K562 (cell line): Measurements from ENCODE around the gene TNFRSF13B. TPM values are rescaled to one million over a fixed set of nuclear protein-coding genes. Genes with fewer than 3 reads are reported as not detected.
"Not testable (repeated sequence)": the region's sequence is repeated elsewhere in the genome, so short reads cannot be mapped to it uniquely, and the experiment has no call there.

Experiments used
- ATAC-seq: fragments of 200-7000 bp; cut with Tn5 transposase; 3 replicates; pipeline ENCODE4 v1.9.1; 2020; ENCODE audit warnings: moderate library complexity
- BruUV-seq: library from RNA; stranded (reverse); fragments of 400-500 nt; replicated peaks from 2 replicates; lab custom pipeline; 2021; lab: Mats Ljungman, UMichigan
- CTCF ChIA-PET: fragments of 300-600 bp; formaldehyde crosslinking; extraction: SDS; loops from one replicate; lab custom pipeline; 2021; ENCODE audit warnings: low intra/inter-chr PET ratio; lab: Yijun Ruan, JAX
- POLR2A ChIA-PET: fragments of 300-600, 350-650 bp; sonication (Branson Sonifier 250); formaldehyde crosslinking; extraction: SDS; loops from one replicate; lab custom pipeline; 2021; ENCODE audit warnings: antibody characterized with exemption, inconsistent platforms; lab: Yijun Ruan, JAX
- DNase-seq, 4 experiments: peaks; one replicate each; pipeline versions ENCODE4 v3.0.0 to v3.0.0-alpha.2; 2011 to 2018; ENCODE audit warnings: low spot score in 3 of 4, mixed read lengths in 3 of 4; ENCODE audit errors: extremely low read depth in 1 of 4
- FAIRE-seq: peaks from 2 replicates; lab custom pipeline; 2011; peaks lifted over from hg19 to GRCh38; lab: Jason Lieb, UNC
- H2AFZ ChIP-seq: 2 replicates; pipeline ENCODE4 v1.6.0; 2011; ENCODE audit warnings: low read depth, low read length, control low read depth, inconsistent platforms
- H3K27ac ChIP-seq: fragments of 200-600 bp; 3 replicates; pipeline ENCODE4 v1.8.0; 2011; ENCODE audit warnings: low read depth, mild to moderate bottlenecking, control low read depth, inconsistent platforms, low read length, moderate library complexity, mixed read lengths; ENCODE audit errors: extremely low read depth
- H3K27me3 ChIP-seq, 2 experiments: fragments of 300-600 bp in 1 of 2; 2 replicates in 1 of 2; 3 replicates in 1 of 2; pipeline versions ENCODE4 v1.6.0 to v1.8.0; 2011; ENCODE audit warnings: inconsistent platforms in 2 of 2, low read length in 2 of 2, mild to moderate bottlenecking in 1 of 2, mixed read lengths in 1 of 2, moderate library complexity in 1 of 2; ENCODE audit not compliant: control insufficient read depth in 2 of 2, insufficient read depth in 2 of 2
- H3K36me3 ChIP-seq: fragments of 300-600 bp; 3 replicates; pipeline ENCODE4 v1.8.0; 2011; ENCODE audit warnings: mild to moderate bottlenecking, low read length, inconsistent platforms; ENCODE audit not compliant: control insufficient read depth, insufficient read depth
- H3K4me1 ChIP-seq, 2 experiments: fragments of 200-600 bp in 1 of 2; replicated peaks in 1 of 2; 2 replicates in 1 of 2; 3 replicates in 1 of 2; pipeline versions ENCODE4 v1.5.1 to v1.8.0; 2011; ENCODE audit warnings: inconsistent platforms in 2 of 2, low read length in 2 of 2, mild to moderate bottlenecking in 1 of 2, mixed read lengths in 1 of 2, moderate library complexity in 1 of 2; ENCODE audit not compliant: control insufficient read depth in 2 of 2, insufficient read depth in 2 of 2
- H3K4me2 ChIP-seq: 2 replicates; pipeline ENCODE4 v1.6.1; 2011; ENCODE audit warnings: low read length, control low read depth, inconsistent platforms, mixed read lengths; ENCODE audit not compliant: insufficient read depth
- H3K4me3 ChIP-seq: fragments of 200-600 bp; sonication (generic), shearing (Covaris generic); 2 replicates; pipeline ENCODE4 v1.5.1; 2016; ENCODE audit warnings: control low read depth, inconsistent platforms
- H3K79me2 ChIP-seq: fragments of 200-600 bp; 3 replicates; pipeline ENCODE4 v1.8.0; 2011; ENCODE audit warnings: low read length, inconsistent platforms; ENCODE audit not compliant: control insufficient read depth, insufficient read depth
- H3K9ac ChIP-seq, 2 experiments: 2 replicates each; pipeline versions ENCODE4 v1.6.0 to v1.6.1; 2011; ENCODE audit warnings: low read depth in 2 of 2, low read length in 2 of 2, control low read depth in 1 of 2, inconsistent platforms in 1 of 2, mild to moderate bottlenecking in 1 of 2, mixed read lengths in 1 of 2; ENCODE audit not compliant: insufficient read depth in 1 of 2
- H3K9me1 ChIP-seq: one replicate; pipeline ENCODE4 v1.6.0; 2011; ENCODE audit warnings: inconsistent platforms, mild to moderate bottlenecking, low read length, moderate library complexity; ENCODE audit not compliant: control insufficient read depth, insufficient read depth
- H3K9me3 ChIP-seq: replicated peaks from 2 replicates; pipeline ENCODE4 v1.5.1; 2011; ENCODE audit warnings: low read depth, low read length, inconsistent platforms; ENCODE audit not compliant: control insufficient read depth, insufficient read depth
- H4K20me1 ChIP-seq: replicated peaks from 2 replicates; pipeline ENCODE4 v1.6.1; 2011; ENCODE audit warnings: low read length, inconsistent platforms, mixed read lengths; ENCODE audit not compliant: control insufficient read depth, insufficient read depth
- ARID1B ChIP-seq: fragments of 450-650 bp; IDR thresholded peaks from 2 replicates; pipeline ENCODE4 v1.6.1; 2016; ENCODE audit warnings: antibody characterized with exemption, mild to moderate bottlenecking, inconsistent platforms
- BDP1 ChIP-seq: IDR thresholded peaks from 3 replicates; pipeline ENCODE4 v1.6.1; 2011; ENCODE audit not compliant: insufficient read length, insufficient read depth
- E2F4 ChIP-seq: sonication (generic); formaldehyde crosslinking; IDR thresholded peaks from 2 replicates; pipeline ENCODE4 v1.8.0; 2022; ENCODE audit warnings: mild to moderate bottlenecking, low read depth, missing genetic modification reagents
- FUS ChIP-seq: fragments of 200-400 bp; formaldehyde crosslinking; optimal IDR thresholded peaks from 2 replicates; pipeline ENCODE3; 2017; ENCODE audit warnings: low read depth, low read length
- MYC ChIP-seq, 2 experiments: fragments of 250-450 bp in 1 of 2; sonication (Bioruptor Pico) in 1 of 2; IDR thresholded peaks; 2 replicates each; pipeline versions ENCODE4 v1.5.1 to v1.6.1; 2012 to 2021; ENCODE audit warnings: low read depth in 2 of 2, borderline replicate concordance in 1 of 2, improper control_type of control experiment in 1 of 2, low read length in 1 of 2, mild to moderate bottlenecking in 1 of 2, moderate library complexity in 1 of 2
- SAP30 ChIP-seq: fragments of 200-600 bp; sonication (generic); IDR thresholded peaks from 2 replicates; pipeline ENCODE4 v1.6.1; 2012; ENCODE audit warnings: borderline replicate concordance, low read depth, mild to moderate bottlenecking, moderate library complexity, low read length, control low read depth, inconsistent platforms; ENCODE audit not compliant: insufficient read depth, poor library complexity, severe bottlenecking
- ZHX1 ChIP-seq: fragments of 150-350 bp; conservative IDR thresholded peaks from 2 replicates; pipeline ENCODE4 v1.6.1; 2014; ENCODE audit warnings: low read length
- ZNF695 ChIP-seq: fragments of 450-650 bp; formaldehyde crosslinking; IDR thresholded peaks from 2 replicates; pipeline ENCODE4 v1.4.0; 2020; ENCODE audit warnings: mild to moderate bottlenecking, moderate library complexity
- WGBS: fragments of 100-300 bp; shearing (Covaris generic); methylation state at CpG from one replicate; pipeline ENCODE4 v1.1.6; 2016; ENCODE audit warnings: low coverage, mixed read lengths; ENCODE audit not compliant: insufficient coverage; ENCODE audit errors: missing lambda C conversion rate; 5-methylcytosine and 5-hydroxymethylcytosine counted together
- in situ Hi-C: fragments of 300-500 bp; cut with MboI; formaldehyde crosslinking; loops from 4 replicates; pipeline ENCODE4 v1.15.0; 2018; ENCODE audit warnings: inconsistent platforms, mixed read lengths
- intact Hi-C: fragments of 100-400 bp; cut with micrococcal nuclease; formaldehyde crosslinking; loops from 2 replicates; pipeline ENCODE4 v1.14.2; 2022
- polyA plus RNA-seq, 8 experiments: library from polyadenylated mRNA; depleted of rRNA in 4 of 8; stranded (reverse) in 5 of 8; unstranded in 3 of 8; fragments of >200 nt; fragmentation: Nextera tagmentation in 2 of 8; fragmentation: Illumina TruSeq in 1 of 8; extraction: Ambion mirVana in 2 of 8; extraction: Trizol in 1 of 8; gene quantifications; 2 replicates each; pipeline versions ENCODE4 v1.2.1 to v1.2.3, GENCODE V29; 2011 to 2014; ENCODE audit warnings: inconsistent platforms in 1 of 8, missing spikeins in 1 of 8
- total RNA-seq, 7 experiments: library from RNA; depleted of rRNA in 6 of 7; stranded (reverse); fragments of >200 nt in 6 of 7; fragmentation: Illumina TruSeq in 2 of 7; extraction: Trizol in 2 of 7; gene quantifications; 2 replicates each; pipeline versions ENCODE4 v1.2.1 to v1.2.3, GENCODE V29; 2011 to 2021; ENCODE audit warnings: low replicate concordance in 1 of 7

Gene TNFRSF13B
- total and polyA plus RNA-seq, 9 of the 15 experiments (the other 6 are each of a cell fraction or from before 2014, with no cell fraction given): not detected

GRCh38 chr17:16962804-16963203 lies 9.1 kb downstream of the TNFRSF13B start (continued):
- TF ChIP-seq ZHX1 (no peak), ZNF695 (CRISPR knock-in tag) (no peak), BDP1 (no peak), MYC (IDR thresholded peaks at IDR 0.05; ENCODE audit: low read depth, low read length) (no peak), MYC (CRISPR knock-in tag; IDR thresholded peaks at IDR 0.05; ENCODE audit: borderline replicate concordance, low read depth) (no peak), SAP30 (no peak), ARID1B (no peak), FUS (no peak)

GRCh38 chr17:16961792-16962191 lies 10.1 kb downstream of the TNFRSF13B start:
- no peak for DNase-seq
- ChIA-PET CTCF (no interaction called here), POLR2A (no interaction called here)
- WGBS: 5% methylated on average over 3 of the region's 3 CpGs
- in situ Hi-C loops: no loop called here
- Histone ChIP-seq H3K79me2 (no peaks in the 10 kb centered on the region), H3K9me3 (no peaks in the 10 kb centered on the region), H3K36me3 (no peaks in the 10 kb centered on the region), H3K27me3 (peaks cover 4 to 9% of the 10 kb centered on the region in 2 experiments; a peak in 4 of 5 replicates), H3K9me1 (no peaks in the 10 kb centered on the region), H2AFZ (no peak overlapping the region), H3K9ac (no peak overlapping the region), H3K27ac (no peak overlapping the region), H3K4me1 (no peaks in the 10 kb centered on the region), H4K20me1 (no peaks in the 10 kb centered on the region), H3K4me3 (no peak overlapping the region), H3K4me2 (no peak overlapping the region)
- intact Hi-C loops: no loop called here
- TF ChIP-seq E2F4 (CRISPR knock-in tag): no peak
- no peak for ATAC-seq
- BruUV-seq: no TSS peak
- no peak for FAIRE-seq

- H3K79me2 ChIP-seq, DNase-seq, H3K4me3 ChIP-seq, intact Hi-C loops, FAIRE-seq, H3K9me3 ChIP-seq, H3K4me2 ChIP-seq, H3K9me1 ChIP-seq, H3K9ac ChIP-seq, H3K27me3 ChIP-seq, in situ Hi-C loops, H3K36me3 ChIP-seq, H3K4me1 ChIP-seq, H3K27ac ChIP-seq, ATAC-seq, H2AFZ ChIP-seq, H4K20me1 ChIP-seq, CTCF ChIA-PET, POLR2A ChIA-PET, BruUV-seq: not testable (repeated sequence)
- 0% methylated on average over 1 of the region's 2 CpGs for WGBS
Measured at GRCh38 chr17:16961022-16961421, 10.9 kb downstream of the TNFRSF13B start.
